Neural crest cell (in vitro differentiated cells): ENCODE measurements around the gene CDK2. TPM values are rescaled to one million over a fixed set of nuclear protein-coding genes. Genes with fewer than 3 reads are reported as not detected.

ENCODE experiments used
- DNase-seq: peaks from one replicate; pipeline ENCODE4 v3.0.0; 2021; ENCODE audit warnings: low read depth, mixed read lengths, low spot score
- H3K27ac Mint-ChIP-seq: one replicate; pipeline ENCODE4 v1.8.0; 2021; ENCODE audit warnings: mild to moderate bottlenecking, mixed read lengths; ENCODE audit not compliant: unreplicated experiment
- H3K27me3 Mint-ChIP-seq: 2 replicates; pipeline ENCODE4 v1.8.0; 2021; ENCODE audit warnings: low read depth, mild to moderate bottlenecking, mixed read lengths
- H3K36me3 Mint-ChIP-seq: 2 replicates; pipeline ENCODE4 v1.8.0; 2021; ENCODE audit warnings: low read depth, mild to moderate bottlenecking, mixed read lengths
- H3K4me1 Mint-ChIP-seq: 2 replicates; pipeline ENCODE4 v1.8.0; 2021; ENCODE audit warnings: mixed read lengths
- H3K4me3 Mint-ChIP-seq: one replicate; pipeline ENCODE4 v1.8.0; 2021; ENCODE audit warnings: mild to moderate bottlenecking, mixed read lengths
- H3K9me3 Mint-ChIP-seq: 2 replicates; pipeline ENCODE4 v1.8.0; 2021; ENCODE audit warnings: mixed read lengths
- total RNA-seq: library from RNA; stranded (reverse); gene quantifications from 2 replicates; pipeline ENCODE4 v1.2.1, GENCODE V29; 2021
- TF ChIP-seq, protein P1 (sequence below): fragments of 200-600 bp; sonication (generic); conservative IDR thresholded peaks from 2 replicates; pipeline ENCODE4 v1.5.0; 2021; ENCODE audit warnings: antibody characterized with exemption, mild to moderate bottlenecking

The CDK2 gene
- total RNA-seq, 1 donor from 2014 or later: 125 TPM

DNA sequence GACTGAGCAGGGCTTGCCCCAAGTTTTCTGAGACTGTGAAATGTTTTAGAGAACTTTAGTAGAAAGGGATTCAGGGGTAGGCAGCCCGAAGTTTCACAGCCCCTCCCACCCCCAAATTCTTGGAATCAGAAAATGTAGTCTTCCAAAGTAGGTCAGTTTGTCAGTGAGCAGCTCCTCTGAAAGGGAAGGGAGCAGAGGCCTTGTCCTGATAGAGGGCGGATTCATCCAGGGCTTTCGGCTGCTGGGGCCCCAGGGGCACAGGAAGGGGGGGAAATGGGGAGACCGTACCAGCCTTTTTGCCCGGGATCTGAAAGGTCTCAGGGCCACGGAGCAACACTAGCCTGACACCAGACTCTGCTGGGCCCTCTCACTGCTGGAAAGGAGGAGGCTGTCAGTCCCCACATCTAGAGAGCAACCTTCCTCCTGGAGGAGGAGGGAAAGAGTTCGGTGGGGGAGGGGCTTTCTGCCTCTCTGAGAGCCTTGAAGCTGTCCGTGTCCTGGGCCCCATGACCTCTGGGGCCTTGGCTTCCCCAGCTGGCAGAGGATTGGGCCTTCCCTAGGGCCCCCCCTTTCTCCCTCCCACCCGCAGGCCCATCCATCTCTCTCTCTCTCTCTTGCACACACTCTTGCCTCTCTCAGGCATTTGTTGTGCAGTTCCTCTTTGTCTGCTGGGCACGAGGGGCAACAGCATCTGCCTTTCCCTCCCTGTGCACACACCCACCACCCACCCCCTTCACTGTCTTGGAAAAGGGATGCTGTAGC lies 54.0 kb downstream of the CDK2 start, which contains the start of gene IKZF4:
TSS of gene IKZF4 (plus strand) at position 621 of the 762 bp plus-strand sequence. CDS start 451 bp downstream, outside the sequence.
- peaks cover 63% of the 10 kb centered on the region for H3K4me1 Mint-ChIP-seq
- H3K27ac Mint-ChIP-seq: peak within 1 kb of the TSS; percentile 100
- DNase-seq: peak; percentile 90
- H3K36me3 Mint-ChIP-seq: peaks cover 8% of the 10 kb centered on the region
- H3K9me3 Mint-ChIP-seq: no peaks in the 10 kb centered on the region
- no peaks in the 10 kb centered on the region for H3K27me3 Mint-ChIP-seq
- peak within 1 kb of the TSS; percentile 95 for H3K4me3 Mint-ChIP-seq
- TF ChIP-seq, protein P1, sequence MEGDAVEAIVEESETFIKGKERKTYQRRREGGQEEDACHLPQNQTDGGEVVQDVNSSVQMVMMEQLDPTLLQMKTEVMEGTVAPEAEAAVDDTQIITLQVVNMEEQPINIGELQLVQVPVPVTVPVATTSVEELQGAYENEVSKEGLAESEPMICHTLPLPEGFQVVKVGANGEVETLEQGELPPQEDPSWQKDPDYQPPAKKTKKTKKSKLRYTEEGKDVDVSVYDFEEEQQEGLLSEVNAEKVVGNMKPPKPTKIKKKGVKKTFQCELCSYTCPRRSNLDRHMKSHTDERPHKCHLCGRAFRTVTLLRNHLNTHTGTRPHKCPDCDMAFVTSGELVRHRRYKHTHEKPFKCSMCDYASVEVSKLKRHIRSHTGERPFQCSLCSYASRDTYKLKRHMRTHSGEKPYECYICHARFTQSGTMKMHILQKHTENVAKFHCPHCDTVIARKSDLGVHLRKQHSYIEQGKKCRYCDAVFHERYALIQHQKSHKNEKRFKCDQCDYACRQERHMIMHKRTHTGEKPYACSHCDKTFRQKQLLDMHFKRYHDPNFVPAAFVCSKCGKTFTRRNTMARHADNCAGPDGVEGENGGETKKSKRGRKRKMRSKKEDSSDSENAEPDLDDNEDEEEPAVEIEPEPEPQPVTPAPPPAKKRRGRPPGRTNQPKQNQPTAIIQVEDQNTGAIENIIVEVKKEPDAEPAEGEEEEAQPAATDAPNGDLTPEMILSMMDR: no peak

DNA sequence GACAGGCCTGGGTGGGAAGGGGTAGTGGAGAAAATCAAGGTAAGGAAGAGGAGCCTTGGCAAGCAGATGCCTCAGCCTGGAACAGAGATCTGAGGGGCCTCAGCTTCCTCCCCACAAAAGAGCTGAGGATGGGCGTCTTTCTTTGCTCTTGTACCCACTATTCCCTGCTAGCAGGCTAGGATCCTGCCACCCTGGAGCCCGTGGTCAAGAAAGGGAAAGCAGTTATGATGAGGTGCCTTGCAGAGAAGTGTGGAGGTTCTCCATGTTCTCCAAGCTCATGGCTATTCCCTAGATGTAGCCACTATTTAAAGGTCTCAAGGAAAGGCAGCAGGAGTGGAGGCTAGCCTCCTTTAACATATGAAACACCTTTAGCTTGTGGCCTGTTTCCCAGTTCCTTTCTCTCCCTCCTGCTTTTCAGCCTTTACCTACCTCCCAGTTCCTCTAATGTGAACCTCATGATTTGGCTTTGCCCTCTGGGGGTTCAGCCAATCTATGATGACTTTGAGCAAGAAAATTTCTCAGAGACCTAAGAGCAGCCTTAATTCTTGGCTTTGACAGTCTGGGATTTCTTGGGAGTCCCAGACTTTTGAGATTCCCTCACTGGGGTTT lies 55.4 kb downstream of the CDK2 start:
- Mint-ChIP-seq H3K4me1 (peaks cover 56% of the 10 kb centered on the region), H3K27me3 (no peaks in the 10 kb centered on the region), H3K9me3 (no peaks in the 10 kb centered on the region), H3K36me3 (peaks cover 10% of the 10 kb centered on the region), H3K4me3 (peak overlapping the region; percentile 95), H3K27ac (peak overlapping the region; percentile 100)
- DNase-seq: no peak
- TF ChIP-seq, protein P1: no peak

Other genes starting within 250 kb of the CDK2 start
- 10.4 and 14.2 TPM in 2 replicates for gene RDH5, start 246.4 kb upstream of the CDK2 start, total RNA-seq
- gene CD63, start 237.8 kb upstream of the CDK2 start, total RNA-seq: 535 and 560 TPM in 2 replicates
- gene GDF11, start 223.7 kb upstream of the CDK2 start, total RNA-seq: 66.6 and 67.0 TPM in 2 replicates
- gene SARNP, start 149.1 kb upstream of the CDK2 start, total RNA-seq: 121 and 123 TPM in 2 replicates
- gene ORMDL2, start 148.8 kb upstream of the CDK2 start, total RNA-seq: 32.6 and 33.3 TPM in 2 replicates
- 35.3 and 40.3 TPM in 2 replicates for gene DNAJC14, start 137.2 kb upstream of the CDK2 start, total RNA-seq
- not detected in 2 replicates for gene MMP19, start 123.9 kb upstream of the CDK2 start, total RNA-seq
- gene PYM1, start 38.9 kb upstream of the CDK2 start, total RNA-seq: 54.0 and 56.8 TPM in 2 replicates
- 17.1 and 18.8 TPM in 2 replicates for gene DGKA, start 35.7 kb upstream of the CDK2 start, total RNA-seq
- gene PMEL, start 788 bp upstream of the CDK2 start, total RNA-seq: 36.9 and 39.9 TPM in 2 replicates
- gene RAB5B, start 7.2 kb downstream of the CDK2 start, total RNA-seq: 86.5 and 97.3 TPM in 2 replicates
- gene SUOX, start 30.4 kb downstream of the CDK2 start, total RNA-seq: 30.4 and 33.7 TPM in 2 replicates
- gene IKZF4, start 54.2 kb downstream of the CDK2 start, total RNA-seq: 42.3 and 45.5 TPM in 2 replicates
- gene RPS26, start 75.1 kb downstream of the CDK2 start, total RNA-seq: 32.3 and 43.1 TPM in 2 replicates
- 144 and 152 TPM in 2 replicates for gene ERBB3, start 113.3 kb downstream of the CDK2 start, total RNA-seq
- 201 and 213 TPM in 2 replicates for gene PA2G4, start 137.7 kb downstream of the CDK2 start, total RNA-seq
- 4,478 and 4,582 TPM in 2 replicates for gene RPL41, start 149.8 kb downstream of the CDK2 start, total RNA-seq
- 19.1 and 19.3 TPM in 2 replicates for gene ZC3H10, start 151.4 kb downstream of the CDK2 start, total RNA-seq
- gene ESYT1, start 161.4 kb downstream of the CDK2 start, total RNA-seq: 118 and 121 TPM in 2 replicates
- 178 and 189 TPM in 2 replicates for gene MYL6B, start 185.8 kb downstream of the CDK2 start, total RNA-seq
- 924 TPM in 2 replicates for gene MYL6, start 191.5 kb downstream of the CDK2 start, total RNA-seq
- 164 and 172 TPM in 2 replicates for gene SMARCC2, start 222.7 kb downstream of the CDK2 start, total RNA-seq